GF-D8 (cell line): ENCODE results near the gene GATAD2A.
"Not testable (repeated sequence)": the region's sequence is repeated elsewhere in the genome, so short reads cannot be mapped to it uniquely, and the experiment has no call there.

Experiments used
- DNase-seq: peaks from one replicate; lab custom pipeline; 2025; lab: John Stamatoyannopoulos, UW

The GATAD2A gene

DNA sequence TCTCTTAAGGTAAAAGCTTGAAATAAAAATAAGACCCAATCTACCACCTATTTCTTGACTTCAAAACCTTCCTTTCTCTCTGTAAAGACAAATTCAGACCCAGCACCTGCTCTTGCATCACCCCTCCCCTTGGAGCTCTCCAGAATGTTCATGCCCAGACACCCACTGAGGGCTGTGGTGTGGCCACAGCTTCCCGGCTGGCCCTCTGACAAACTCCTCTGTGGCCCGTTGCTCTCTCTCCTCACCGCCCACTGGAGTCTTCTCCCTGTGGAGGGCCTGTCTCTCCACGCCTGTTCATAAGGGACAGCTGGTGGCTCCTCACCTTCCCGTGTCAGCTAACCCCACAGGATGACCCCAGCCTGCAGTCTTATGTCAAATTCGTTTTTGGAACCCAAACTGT, 60.7 kb downstream of the GATAD2A start:
- DNase-seq: no peak

DNA sequence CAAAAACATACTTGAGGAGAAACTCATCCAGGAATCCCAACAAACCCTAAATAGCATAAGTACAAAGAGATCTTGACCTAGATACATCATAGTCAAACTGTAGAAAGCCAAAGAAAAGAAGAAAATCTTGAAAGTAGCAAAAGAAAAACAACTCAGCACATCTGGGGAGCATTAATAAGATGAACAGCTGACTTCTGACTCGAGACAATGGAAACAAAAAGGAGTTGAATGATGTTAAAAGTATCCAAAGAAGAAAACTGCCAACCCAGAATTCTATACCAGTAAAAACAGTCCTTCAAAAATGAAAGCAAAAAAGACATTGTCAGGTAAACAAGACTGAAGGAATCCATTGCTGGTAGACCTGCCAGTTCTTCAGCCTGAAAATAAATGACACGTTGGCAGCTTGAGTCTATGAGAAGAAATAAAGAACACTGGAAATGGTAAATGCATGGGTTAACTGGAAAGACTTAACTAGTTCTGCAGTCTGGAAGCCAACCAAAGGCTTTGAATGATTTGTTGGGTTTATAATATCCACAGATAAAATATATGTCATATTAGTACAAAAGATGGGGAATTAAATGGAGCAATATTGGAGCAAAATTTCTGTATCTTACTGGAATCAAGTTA, 63.1 kb downstream of the GATAD2A start:
- no peak for DNase-seq

DNA sequence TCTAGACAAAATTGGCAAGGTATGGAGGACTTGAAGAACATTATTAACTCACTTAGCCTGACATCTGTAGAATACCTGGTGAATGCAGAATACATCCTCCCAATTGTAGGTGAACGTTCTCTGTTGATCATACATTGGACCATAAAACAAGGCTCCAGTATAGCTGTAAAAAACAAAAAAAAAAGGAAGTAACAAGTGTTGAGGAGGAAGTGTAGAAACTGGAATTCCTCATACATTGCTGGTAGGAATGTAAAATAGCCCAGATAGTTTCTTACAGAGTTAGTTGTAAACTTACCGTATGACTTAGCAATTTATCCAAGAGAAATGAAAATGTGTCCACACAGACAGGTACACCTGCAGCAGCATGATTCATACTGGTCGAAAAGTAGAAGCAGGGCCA, 65.1 kb downstream of the GATAD2A start:
- peak; percentile 29 for DNase-seq

DNA sequence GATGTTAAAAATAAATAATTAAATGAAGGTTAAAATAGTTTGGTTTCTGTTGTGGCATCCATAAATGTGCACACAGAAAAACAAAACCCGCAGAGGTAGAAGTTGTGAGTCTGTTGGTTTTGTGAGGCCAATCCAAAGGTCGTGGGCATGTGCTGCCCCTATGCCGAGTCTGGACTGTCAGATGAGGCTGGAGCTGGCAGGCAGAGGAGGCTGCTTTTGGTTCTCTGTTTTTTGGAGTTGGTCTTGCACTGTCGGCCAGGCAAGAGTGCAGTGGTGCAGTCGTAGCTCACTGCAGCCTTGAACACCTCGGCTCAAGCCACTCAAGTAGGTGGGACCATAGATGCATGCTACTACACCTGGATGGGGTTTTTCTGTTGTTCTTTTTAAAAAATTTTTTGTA, 66.2 kb downstream of the GATAD2A start:
- no peak for DNase-seq

DNA sequence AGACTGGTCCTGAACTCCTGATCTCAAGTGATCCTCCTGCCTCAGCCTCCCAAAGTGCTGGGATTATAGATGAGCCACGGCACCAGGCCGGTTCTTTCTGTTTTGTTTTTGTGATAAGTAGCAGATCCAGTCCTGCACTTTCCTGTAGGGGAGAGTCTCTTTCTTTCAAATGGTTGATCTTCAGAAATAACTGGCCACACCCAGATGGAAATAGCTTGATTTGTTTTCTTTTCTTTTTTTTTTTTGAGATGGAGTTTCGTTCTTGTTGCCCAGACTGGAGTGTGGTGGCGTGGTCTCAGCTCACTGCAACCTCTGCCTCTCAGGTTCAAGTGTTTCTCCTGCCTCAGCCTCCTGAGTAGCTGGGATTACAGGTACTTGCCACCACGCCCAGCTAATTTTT, 66.6 kb downstream of the GATAD2A start:
- not testable (repeated sequence) for DNase-seq

DNA sequence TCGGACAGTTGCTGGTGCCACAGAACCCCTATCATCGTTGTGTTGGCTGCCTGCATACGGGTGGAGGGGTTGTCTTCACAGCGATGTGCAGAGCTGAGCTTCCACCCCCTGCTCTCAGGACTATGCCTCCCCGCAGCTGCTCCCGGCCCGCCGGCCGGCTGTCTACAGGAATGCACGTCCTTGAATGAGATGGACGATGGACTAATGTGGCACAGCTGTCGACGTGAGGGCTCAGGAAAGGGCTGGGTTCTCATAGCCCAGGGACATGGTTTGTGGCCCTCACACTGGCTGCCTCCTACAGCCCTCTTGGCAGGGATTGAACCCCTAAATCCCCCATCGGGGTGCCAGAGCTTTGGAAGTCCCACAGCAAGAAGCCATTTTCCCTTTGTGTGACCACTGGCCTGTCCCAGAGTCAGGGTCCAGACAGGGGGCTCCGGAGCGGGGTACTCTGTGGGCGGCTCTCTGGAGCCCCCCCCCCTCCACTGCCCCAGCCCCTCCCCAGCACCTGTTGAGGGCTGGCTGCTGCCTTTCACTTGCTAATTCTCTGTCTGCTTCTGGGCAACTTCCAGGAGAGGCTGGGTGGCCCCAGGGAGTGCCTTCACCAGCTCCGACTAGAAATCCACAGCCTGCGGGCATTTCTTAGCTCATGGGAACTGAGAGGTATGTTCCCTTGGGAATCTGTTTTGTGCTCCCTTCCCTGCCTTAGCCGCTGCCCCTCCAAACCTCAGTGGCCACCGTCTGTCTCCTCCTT, 69.7 kb downstream of the GATAD2A start:
- DNase-seq: no peak

DNA sequence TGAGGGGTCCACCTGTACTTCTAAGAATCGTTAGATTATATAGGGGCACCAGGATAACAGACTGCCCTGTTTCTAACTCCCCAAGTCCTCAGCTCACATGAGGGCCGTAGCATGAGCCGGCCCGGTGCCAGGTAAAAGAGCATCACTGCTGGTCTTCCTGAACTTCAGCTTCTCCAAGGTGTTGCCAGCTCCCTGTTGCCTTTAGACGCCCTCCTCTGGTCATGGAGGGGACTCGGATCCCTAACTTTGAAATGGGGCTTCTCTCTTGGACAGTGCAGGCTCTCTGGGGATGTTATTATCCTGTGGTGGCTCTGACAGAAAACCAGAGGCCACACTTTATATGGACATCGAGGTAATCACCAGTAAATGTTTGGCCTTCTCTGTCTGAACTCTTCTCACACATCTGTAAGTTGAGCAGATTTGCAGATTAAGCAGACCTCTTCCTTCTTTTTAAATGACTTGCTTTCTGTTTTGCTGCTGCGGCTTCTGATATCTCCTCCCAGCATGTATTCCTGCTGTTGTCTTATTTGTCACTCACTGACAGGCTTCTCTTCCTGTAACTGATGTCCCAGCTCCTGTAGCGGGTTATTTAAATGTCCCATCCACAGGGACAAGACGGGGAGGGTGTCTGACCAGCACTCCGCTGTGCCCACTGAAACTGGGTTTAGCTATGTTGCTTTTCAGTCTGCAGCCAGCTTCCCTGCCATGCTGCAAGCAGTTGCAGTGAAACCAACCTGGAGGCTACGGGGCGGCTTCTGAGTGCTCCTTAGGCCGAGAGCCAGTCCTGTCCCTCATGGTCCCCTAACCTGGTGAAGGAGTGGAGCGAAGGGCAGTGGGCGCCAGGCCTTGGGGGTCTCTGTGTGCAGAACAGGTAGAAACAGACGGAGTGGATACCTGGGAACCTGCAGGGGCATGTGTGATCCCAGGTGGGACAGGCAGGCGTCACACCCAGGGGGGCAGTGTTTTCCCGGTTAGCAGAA, 70.7 kb downstream of the GATAD2A start:
- DNase-seq: no peak

DNA sequence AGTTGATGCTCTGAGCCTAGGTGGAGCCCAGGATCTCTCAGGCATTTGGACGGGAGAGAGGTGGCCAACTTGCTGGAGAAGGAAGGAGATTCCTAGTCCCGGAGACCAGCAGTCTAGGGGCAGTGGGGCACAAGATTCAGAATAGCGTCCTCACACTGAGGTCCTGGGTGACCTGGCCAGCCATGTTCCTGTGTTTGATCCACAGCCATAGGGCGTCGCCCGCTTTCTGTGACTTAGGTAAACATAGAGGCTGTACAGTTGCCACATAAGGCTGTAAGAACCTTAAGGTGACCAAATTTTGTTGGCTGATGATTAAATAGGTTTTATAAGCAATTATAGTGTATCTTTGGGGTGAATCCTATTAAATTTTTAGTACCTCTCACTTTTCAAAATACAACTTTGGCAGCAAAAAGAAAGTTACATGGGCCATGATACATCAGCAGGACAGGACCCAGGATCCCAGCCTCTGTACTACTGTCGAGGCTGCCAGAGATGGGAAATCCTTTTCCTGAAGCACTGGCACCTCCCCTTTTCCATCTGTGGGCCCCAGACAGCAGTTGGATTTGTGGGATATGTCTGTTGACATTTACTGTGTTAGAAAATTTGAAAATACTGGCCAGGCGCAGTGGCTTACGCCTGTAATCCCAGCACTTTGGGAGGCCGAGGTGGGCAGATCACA, 72.4 kb downstream of the GATAD2A start:
- DNase-seq: no peak

DNA sequence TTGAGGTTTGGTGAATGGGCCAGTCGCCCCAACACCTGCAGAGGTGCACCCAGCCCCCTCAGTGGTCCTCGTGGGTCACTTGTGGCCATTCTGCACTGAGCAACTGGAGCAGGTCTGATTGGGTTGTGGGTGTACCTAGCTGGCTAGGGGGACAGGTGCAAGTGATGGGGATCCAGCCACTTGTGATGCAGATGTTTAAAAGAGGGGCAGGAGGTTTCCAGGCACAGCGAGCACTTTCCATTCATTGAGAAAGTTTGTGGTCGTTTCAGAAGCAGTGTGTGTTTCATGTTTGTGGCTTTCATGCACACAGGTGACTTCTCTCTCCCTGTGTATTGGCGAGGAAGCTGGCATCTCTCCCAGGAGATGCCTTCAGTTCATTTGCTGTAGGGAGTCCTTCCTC, 75.2 kb downstream of the GATAD2A start:
- no peak for DNase-seq

DNA sequence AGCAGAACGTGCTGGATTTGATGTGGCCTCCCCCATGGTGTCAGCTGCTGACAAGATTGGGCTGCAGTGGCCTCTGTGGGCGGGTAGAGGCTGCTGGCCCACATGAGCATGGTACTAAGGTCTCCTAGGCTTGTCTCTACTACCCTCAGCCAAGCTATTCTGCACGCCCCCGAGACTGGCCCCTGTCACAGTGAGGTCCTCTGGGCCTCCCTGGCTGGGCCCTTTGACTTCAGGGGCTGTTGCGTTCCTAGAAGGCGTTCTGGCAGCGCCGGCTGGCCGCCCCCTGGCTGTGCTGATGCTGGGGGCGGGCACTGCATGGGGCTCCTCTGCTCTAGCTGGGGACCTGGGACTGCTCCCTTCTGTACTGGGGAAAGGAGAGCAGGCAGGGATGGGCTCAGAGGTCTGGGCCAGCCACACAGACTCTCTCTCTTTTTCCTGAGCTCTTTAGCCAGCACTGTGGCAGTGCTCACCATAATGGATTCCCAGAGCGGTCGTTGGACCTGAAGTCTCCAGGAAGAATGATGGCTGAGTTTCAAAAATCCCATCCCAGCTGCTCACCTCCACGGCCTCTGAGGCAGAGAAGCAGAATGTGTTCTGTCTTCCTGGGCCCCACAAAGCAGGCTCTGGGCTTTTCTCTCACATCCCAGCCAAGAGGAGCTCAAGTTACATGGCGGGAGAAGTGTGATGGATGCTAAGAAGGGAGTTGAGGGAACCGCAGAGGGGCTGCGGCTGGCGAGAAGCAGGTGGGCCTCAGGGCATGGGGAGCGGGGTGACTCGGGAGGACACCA, 77.5 kb downstream of the GATAD2A start:
- DNase-seq: no peak

DNA sequence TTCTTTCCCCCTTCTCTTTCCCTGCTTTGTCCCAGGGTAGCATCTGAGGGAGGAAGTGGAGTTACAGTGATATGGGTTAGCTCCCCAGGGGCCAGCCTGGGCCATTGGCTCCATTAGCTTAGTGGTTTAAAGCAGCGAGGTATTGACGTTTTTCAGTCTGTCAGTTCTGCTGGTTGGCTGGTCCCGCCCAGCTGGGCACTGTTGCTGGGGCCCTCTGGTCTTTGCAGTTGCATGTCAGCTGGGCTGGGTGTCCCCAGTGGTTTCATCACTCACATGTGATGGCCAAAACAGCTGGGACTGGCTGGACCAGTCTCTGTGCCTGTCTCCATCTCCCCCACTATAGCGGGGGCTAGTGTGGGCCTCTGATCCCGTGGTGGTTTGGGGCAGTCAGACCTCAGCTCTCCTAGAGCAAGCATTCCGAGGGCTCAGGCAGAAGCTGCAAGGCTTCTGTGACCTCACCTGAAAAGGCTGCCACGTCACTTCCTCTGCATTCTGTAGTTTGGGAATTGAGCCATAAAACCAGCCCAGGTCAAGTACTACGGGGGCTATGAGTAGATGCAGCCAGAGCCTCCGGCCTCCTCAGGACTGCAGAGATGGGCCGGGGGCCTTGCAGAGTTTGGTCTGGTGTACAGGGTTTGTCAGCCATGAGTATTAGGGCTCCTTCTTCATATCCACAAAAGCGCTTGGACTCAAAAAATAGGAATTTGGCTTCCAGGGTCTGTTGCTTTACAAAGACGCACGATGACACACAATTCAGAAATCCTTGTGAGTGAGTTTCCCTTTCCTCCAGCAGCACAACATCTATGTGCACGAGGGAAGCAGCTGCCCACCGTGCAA, 79.9 kb downstream of the GATAD2A start:
- no peak for DNase-seq

DNA sequence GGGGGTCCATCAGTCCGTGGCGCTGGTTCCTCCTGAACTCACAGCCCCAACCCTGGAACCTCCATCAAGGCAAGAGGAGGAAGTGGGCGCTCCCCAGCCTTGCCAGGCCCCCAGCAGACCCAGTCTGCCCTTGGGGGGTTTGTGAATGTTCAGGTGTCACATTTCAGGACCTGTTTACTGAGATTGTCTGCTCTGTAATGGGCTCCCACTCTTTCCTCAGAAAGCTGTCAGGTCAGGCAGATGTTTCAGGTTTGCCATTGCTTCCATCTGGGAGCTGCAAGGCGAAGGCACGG, 80.5 kb downstream of the GATAD2A start:
- no peak for DNase-seq

DNA sequence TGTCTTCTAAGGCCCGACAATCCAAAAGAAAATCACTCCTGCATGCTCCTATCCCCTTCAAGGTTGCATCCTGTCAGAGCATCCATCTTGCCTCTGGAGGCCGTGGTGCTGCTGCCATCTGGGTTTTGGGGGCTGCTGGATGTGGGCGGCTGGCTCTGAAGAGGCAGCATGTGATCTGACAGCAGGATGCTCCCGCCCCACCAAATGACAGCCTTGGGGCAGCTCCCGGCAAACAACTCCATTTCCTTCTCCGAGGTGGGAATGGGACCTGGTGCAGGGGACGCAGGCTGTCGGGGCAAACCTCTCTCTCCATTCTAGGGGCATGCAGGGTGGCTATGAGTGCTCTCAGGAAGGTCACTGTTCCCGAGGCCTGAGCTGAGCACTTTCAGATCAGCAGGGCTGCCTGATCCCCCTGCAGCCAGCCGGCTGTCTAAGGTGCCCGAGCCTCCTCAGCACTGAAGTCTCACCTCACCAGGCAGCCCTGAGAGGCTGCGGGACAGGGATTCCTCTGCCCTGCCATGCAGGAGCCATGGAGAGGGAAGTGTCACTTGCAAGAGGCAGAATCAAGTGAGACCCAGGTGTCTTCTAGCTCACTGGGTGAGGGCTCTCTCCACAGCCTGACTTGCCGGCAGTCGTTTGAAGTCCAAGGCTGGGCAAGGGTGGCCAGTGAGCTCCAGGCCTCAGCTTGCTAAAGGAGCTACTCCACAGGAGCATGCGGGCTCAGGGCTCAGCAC, 81.0 kb downstream of the GATAD2A start:
- no peak for DNase-seq

DNA sequence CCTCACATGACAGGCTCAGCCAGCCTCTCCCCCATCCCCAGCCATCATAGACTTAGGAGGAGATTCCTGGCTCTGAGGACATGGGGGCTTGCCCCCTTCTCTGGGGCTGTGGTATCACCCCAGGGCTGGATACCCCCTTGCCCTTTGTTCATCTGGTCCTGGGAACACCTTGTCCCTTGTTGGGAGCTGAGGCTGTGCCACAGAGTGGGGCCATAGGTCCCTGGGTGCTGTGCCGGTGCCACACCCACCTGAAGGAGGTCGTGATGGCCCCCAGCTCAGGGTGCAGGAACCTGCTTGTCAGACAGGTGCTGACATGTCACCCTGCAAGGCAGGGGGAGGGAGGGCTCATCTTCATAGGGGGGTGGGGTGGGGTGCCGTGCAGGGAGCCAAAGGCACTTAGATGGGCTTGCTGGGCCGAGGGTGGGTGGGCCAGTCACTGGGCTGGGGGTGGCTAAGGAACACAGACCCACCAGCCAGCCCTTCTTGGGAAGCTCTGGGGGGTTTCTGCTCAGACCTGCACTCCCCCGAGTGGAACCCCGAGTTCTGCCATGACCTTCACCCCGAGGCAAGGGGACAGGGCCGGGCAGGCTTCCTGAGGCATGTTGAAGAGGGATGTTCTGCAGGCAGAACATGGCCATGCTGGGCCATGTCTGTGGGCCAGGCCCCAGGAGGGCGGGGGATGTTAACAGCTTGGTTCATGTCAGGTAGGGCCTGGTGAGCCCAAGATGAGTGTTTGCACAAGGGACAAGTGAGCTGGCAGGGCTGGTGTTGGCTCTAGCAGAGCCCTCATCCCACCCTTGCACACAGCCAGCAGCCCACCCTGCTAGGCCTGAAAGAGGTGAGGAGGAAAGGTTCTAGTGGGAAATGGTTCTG, 81.8 kb downstream of the GATAD2A start:
- no peak for DNase-seq

DNA sequence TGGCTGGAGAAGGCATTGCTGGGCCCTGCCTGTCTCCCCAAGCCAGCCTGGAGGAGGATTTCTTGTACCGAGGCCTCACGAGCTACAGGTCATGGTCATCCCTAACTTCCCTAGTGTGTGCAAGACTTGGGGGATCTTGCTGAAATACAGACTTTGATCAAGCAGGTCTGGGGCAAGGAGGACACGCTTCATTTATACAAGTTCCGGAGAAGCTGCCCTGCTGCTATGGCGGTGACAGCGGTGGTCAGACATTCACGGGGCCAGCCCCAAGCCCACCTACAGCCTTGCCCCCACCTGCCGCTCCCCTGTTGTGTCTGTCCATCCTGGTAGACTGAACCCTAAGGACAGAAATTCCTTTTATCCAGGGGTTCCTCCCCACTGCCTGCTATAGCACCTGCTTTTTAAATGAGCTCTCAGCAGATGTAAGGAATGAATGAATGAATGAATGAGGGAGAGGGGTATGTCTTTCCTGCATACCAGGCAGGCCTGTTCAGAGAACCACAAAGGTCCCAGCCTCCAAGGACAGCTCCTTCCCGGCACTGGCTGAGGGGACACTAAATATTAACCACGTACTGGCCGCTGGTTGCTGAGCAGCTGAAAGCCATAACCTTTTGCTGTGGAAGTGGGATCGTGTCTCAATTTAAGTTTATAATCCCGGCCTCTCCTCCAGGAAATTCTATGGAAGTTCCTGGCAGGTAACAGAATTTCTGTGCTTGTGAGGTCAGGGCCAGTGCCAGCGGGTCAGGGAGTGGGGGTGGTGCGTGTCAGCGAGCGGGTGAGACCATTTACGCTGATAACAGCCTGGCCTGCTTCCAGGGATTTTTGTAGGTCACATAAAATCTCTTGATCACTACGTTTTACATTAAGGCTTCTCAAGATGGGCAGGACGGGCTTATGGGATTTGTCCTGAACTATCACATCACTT, 82.7 kb downstream of the GATAD2A start:
- DNase-seq: no peak

DNA sequence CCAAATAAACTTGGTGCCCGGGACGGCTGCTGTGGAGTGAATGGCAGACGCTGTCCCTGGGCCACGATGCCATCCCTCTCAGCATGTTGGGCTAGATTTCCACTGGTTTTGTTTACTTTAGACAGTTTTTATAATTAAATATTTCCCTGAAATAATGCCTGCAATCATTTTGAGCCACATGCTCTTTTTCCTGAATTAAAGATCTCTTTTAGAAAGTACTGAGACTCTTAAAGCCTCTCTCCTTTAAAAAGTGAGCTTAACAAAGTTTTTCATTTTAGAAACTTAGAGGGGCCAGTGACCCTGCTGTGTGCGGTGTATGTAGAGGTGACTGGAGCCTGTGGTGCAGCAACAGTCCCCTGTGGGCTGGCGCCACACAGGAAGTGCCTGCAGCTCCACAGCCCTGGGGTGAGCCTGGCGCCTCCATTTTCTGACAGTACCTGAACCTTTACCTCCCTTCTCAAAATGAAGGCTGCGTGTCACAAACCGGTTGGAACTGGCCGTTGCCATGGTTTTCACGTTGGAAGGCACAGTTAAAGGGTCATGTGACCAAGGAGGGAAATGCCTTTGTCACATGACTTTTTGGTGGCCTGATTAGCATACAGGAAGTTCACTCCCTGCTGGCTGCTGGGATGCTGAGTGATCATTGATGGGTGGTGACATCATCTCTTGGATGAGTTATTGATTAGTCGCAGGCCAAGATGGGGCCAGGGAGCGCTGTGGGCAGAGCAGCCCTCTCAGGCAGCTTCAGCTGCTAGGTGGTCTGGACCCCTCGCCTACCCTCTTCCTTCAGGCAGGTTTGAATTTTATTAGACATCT, 83.6 kb downstream of the GATAD2A start:
- peak; percentile 63 for DNase-seq

DNA sequence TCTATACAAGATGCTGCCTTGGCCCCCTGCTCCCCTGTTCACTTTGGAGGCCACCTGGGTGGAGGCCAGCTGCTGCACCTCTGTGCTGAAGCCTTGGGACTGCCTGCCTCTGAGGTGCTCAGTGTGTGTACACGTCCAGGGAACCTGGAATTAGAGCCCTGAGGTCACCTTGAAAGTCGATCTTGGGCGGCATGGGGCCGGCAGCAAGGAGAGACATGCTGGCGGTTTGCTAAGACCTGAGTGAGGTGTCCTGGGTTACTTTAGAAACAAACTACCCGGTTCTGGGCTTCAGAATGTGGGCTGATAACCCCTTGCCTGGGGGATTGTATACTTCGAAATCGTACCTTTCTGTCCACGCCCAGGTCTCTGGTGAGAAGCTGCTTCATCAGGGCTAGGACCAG, 84.3 kb downstream of the GATAD2A start:
- DNase-seq: no peak
